GM10266 (cell line): ENCODE data around the gene SDC4.

Experiments
- DNase-seq: peaks from one replicate; pipeline ENCODE4 v3.0.0; 2012; ENCODE audit errors: extremely low spot score
- TF ChIP-seq, protein P1 (sequence below): IDR thresholded peaks from 2 replicates; pipeline ENCODE4 v1.5.1; 2012; ENCODE audit warnings: mild to moderate bottlenecking, low read depth; ENCODE audit not compliant: control insufficient read depth, insufficient read depth; ENCODE audit errors: missing control alignments

Gene SDC4

DNA sequence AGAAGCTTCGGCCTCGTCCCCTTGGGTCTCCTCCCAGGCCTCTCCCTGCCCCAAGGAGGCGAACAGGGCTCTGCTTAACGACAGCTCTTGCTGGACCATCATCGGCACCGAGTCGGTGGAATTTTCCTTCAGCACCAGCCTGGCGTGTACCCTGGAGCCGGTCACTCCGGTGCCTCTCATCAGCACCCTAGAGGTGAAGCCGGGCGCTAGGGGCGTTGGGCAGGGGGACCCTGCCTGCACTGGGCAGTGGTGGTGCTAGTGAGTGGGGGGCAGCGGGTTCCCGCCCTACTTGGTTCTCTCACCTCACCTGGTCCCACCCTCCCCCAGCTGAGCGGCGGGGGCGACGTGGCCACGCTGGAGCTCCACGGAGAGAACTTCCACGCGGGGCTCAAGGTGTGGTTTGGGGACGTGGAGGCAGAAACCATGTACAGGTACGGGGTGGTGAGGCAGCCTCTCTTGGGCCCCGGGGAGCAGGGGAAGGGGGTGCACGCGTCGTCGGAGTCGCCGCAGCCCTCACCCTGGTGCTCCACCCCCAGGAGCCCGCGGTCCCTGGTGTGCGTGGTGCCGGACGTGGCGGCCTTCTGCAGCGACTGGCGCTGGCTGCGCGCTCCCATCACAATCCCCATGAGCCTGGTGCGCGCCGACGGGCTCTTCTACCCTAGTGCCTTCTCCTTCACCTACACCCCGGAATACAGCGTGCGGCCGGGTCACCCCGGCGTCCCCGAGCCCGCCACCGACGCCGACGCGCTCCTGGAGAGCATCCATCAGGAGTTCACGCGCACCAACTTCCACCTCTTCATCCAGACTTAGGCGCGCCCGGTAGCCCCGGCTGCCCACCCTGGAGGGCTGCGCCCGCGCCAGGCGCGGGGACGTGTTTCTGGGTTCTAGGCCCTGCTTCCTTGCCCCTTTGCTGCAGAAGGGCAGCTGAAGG is 31.8 kb downstream of the SDC4 start:
- DNase-seq: no peak
- TF ChIP-seq, protein P1, sequence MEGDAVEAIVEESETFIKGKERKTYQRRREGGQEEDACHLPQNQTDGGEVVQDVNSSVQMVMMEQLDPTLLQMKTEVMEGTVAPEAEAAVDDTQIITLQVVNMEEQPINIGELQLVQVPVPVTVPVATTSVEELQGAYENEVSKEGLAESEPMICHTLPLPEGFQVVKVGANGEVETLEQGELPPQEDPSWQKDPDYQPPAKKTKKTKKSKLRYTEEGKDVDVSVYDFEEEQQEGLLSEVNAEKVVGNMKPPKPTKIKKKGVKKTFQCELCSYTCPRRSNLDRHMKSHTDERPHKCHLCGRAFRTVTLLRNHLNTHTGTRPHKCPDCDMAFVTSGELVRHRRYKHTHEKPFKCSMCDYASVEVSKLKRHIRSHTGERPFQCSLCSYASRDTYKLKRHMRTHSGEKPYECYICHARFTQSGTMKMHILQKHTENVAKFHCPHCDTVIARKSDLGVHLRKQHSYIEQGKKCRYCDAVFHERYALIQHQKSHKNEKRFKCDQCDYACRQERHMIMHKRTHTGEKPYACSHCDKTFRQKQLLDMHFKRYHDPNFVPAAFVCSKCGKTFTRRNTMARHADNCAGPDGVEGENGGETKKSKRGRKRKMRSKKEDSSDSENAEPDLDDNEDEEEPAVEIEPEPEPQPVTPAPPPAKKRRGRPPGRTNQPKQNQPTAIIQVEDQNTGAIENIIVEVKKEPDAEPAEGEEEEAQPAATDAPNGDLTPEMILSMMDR: no peak

DNA sequence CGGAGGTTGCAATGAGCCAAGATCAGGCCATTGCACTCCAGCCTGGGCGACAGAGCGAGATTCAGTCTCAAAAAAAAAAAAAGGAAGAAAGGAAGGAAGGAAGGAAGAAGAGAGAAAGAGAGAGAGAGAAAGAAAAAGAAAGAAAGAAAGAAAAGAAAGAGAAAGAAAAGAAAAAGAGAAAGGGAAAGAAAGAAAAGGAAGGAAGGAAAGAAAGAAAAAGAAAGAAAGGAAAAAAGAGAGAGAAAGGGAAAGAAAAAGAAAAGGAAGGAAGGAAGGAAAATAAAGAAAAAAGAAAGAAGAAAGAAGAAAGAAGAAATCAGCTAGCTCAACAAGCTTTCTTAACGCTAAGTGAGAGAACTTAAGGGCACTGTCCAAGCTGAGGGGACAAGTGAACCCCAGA is 32.6 kb downstream of the SDC4 start:
- DNase-seq: no peak
- TF ChIP-seq, protein P1: no peak

DNA sequence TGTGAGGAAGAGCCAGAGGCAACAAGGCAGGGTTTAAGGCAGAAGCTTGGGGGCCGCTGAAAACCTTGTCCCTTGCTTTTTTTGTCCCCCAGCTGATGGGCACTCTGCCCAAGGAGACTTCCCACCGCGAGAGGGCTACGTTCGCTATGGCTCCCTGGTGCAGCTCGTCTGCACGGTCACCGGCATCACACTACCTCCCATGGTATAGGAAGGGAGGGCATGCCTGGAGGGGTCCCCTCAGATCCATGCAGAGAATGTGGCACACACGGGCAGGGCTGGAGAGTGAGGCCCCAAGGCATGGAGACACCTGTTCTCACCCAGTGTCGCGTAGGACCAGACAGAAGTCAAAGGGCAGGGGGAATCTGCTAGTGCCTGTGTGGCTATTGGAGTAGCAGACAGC is 34.3 kb downstream of the SDC4 start:
- TF ChIP-seq, protein P1: no peak
- DNase-seq: no peak

DNA sequence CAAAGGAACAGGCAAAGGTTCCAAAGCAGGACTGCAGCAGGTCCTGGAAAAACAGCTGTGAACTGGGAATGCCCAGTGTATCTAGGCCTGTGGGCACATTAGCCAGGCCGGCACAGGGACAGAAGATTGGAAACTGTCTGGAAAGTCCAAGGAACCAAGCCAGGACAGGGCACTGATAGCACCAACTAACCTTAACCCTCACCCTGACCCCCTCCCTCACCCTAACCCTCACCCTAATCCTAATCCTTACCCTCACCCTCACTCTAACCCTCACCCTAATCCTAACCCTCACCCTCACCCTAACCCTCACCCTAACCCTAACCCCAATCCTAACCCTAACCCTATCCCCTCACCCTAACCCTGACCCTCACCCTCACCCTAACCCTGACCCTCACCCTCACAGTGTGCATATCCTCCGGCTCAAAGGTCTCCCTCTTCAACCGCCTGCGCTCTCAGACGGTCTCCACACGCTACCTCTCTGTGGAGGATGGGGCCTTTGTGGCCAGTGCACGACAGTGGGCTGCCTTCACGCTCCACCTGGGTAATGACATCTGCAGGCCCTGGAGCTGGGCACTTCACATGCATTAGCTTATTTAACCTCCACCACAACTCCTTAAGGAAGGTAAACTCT is 35.0 kb downstream of the SDC4 start:
- TF ChIP-seq, protein P1: no peak
- DNase-seq: no peak

DNA sequence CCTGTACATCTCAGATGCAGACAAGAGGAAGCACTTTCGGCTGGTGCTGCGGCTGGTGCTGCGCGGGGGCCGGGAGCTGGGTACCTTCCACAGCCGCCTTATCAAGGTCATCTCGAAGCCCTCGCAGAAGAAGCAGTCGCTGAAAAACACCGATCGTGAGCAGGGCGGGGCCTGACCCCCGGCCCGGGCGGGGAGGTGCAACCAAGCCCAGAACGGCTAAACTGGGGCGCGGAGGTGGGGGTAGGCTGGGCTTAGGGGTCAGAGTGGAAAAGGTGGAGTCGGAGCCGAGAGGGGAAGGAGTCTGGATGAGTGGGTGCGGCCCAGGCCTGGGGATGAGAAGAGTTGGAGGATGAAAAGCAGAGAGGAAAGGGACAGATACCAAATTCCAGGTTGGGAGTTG is 36.0 kb downstream of the SDC4 start:
- no peak for DNase-seq
- TF ChIP-seq, protein P1: no peak

DNA sequence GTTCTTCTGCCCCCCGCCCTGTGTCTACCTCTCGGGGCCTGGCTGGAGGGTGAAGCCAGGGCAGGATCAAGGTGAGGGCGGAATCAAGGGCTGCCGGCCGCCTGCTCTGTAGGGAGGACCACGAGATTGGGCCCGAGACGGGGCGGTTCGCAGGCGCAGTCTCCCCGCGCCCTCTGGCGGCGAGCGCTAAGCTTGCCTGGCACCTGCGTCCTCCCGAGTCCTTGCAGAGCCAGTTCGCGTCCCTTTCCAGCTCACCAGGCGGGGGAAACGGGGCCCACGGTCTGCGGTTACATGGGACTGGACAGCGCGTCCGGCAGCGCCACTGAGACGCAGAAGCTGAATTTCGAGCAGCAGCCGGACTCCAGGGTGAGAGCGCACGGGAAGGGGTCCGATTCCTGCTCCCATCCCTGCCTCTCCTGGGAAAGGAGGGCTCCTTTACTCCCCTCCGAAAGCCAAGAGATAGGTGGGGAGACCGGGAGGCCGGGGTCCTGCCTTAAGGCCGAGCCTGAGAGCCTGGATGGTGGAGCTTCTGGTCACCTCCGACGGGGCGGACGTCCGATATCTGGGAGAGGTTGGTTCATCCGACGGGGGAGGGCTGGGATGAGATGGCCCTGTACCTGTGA is 36.5 kb downstream of the SDC4 start:
- peak; percentile 86 for DNase-seq
- TF ChIP-seq, protein P1: peak; percentile 79
